H9 (cell line): ENCODE data around the gene TIMELESS. TPM values are rescaled to one million over a fixed set of nuclear protein-coding genes. Genes with fewer than 3 reads are reported as not detected.

ENCODE experiments used
- DNase-seq: peaks from one replicate; pipeline ENCODE4 v3.0.0-alpha.2; 2017
- H2AFZ ChIP-seq: one replicate; pipeline ENCODE4 v1.6.1; 2013; ENCODE audit warnings: mild to moderate bottlenecking, low read length, control low read depth, moderate library complexity
- H2AK5ac ChIP-seq: 2 replicates; pipeline ENCODE4 v1.6.1; 2013; ENCODE audit warnings: low read length, control low read depth, mixed read lengths; ENCODE audit not compliant: insufficient read length
- H2BK120ac ChIP-seq: one replicate; pipeline ENCODE4 v1.6.1; 2013; ENCODE audit warnings: low read depth, mild to moderate bottlenecking, low read length, control low read depth, inconsistent platforms; ENCODE audit not compliant: poor library complexity, severe bottlenecking
- H2BK12ac ChIP-seq: 2 replicates; pipeline ENCODE4 v1.6.1; 2013; ENCODE audit warnings: low read length, control low read depth, mixed read lengths, low read depth; ENCODE audit not compliant: insufficient read length
- H2BK15ac ChIP-seq: 2 replicates; pipeline ENCODE4 v1.6.1; 2013; ENCODE audit warnings: low read depth, low read length, control low read depth
- H2BK20ac ChIP-seq: one replicate; pipeline ENCODE4 v1.6.1; 2013; ENCODE audit warnings: low read depth, mild to moderate bottlenecking, low read length, control low read depth, inconsistent platforms; ENCODE audit not compliant: poor library complexity, severe bottlenecking
- H2BK5ac ChIP-seq: 2 replicates; pipeline ENCODE4 v1.6.1; 2013; ENCODE audit warnings: low read length, control low read depth, mixed read lengths; ENCODE audit not compliant: insufficient read length
- H3K14ac ChIP-seq: 2 replicates; pipeline ENCODE4 v1.6.1; 2013; ENCODE audit warnings: low read length, control low read depth; ENCODE audit not compliant: insufficient read depth
- H3K18ac ChIP-seq: 2 replicates; pipeline ENCODE4 v1.6.1; 2013; ENCODE audit warnings: low read depth, mild to moderate bottlenecking, mixed read lengths, low read length, control low read depth; ENCODE audit not compliant: insufficient read length
- H3K23ac ChIP-seq: 2 replicates; pipeline ENCODE4 v1.6.1; 2013; ENCODE audit warnings: low read length, control low read depth, mixed read lengths, low read depth; ENCODE audit not compliant: insufficient read length
- H3K23me2 ChIP-seq: 2 replicates; pipeline ENCODE4 v1.6.1; 2013; ENCODE audit warnings: low read depth, mild to moderate bottlenecking, mixed read lengths, low read length, control low read depth; ENCODE audit not compliant: insufficient read length, poor library complexity, severe bottlenecking
- H3K27ac ChIP-seq: 2 replicates; pipeline ENCODE4 v1.5.1; 2013; ENCODE audit warnings: low read length, control low read depth, mixed read lengths, low read depth; ENCODE audit not compliant: insufficient read length
- H3K27me3 ChIP-seq: 2 replicates; pipeline ENCODE4 v1.6.1; 2013; ENCODE audit warnings: low read length, control low read depth, inconsistent platforms; ENCODE audit not compliant: insufficient read depth
- H3K4ac ChIP-seq: 2 replicates; pipeline ENCODE4 v1.6.1; 2013; ENCODE audit warnings: low read depth, mild to moderate bottlenecking, control low read depth, inconsistent platforms, low read length, moderate library complexity
- H3K4me1 ChIP-seq: 2 replicates; pipeline ENCODE4 v1.6.1; 2013; ENCODE audit warnings: low read length, control low read depth, inconsistent platforms; ENCODE audit not compliant: insufficient read depth
- H3K4me2 ChIP-seq: 2 replicates; pipeline ENCODE4 v1.6.1; 2013; ENCODE audit warnings: low read length, control low read depth, mixed read lengths; ENCODE audit not compliant: insufficient read length, insufficient read depth
- H3K56ac ChIP-seq: 2 replicates; pipeline ENCODE4 v1.6.1; 2013; ENCODE audit warnings: low read depth, mild to moderate bottlenecking, mixed read lengths, low read length, control low read depth; ENCODE audit not compliant: insufficient read length
- H3K79me1 ChIP-seq: 2 replicates; pipeline ENCODE4 v1.6.1; 2013; ENCODE audit warnings: low read depth, mild to moderate bottlenecking, moderate library complexity, low read length, control low read depth, inconsistent platforms; ENCODE audit not compliant: insufficient read depth, poor library complexity, severe bottlenecking
- H3K79me2 ChIP-seq: 2 replicates; pipeline ENCODE4 v1.6.1; 2013; ENCODE audit warnings: low read length, control low read depth, inconsistent platforms; ENCODE audit not compliant: insufficient read depth
- H3K9ac ChIP-seq: 2 replicates; pipeline ENCODE4 v1.6.1; 2013; ENCODE audit warnings: low read length, control low read depth, mixed read lengths; ENCODE audit not compliant: insufficient read length; ENCODE audit errors: extremely low read depth
- H3K9me3 ChIP-seq: one replicate; pipeline ENCODE4 v1.6.1; 2013; ENCODE audit warnings: low read depth, low read length, inconsistent platforms; ENCODE audit not compliant: control insufficient read depth
- H3T11ph ChIP-seq: one replicate; pipeline ENCODE4 v1.6.1; 2013; ENCODE audit warnings: mild to moderate bottlenecking, low read length, control low read depth, inconsistent platforms
- H4K20me1 ChIP-seq: one replicate; pipeline ENCODE4 v1.6.1; 2013; ENCODE audit not compliant: control insufficient read depth, insufficient read length, insufficient read depth
- H4K5ac ChIP-seq: 2 replicates; pipeline ENCODE4 v1.6.1; 2013; ENCODE audit warnings: low read depth, mild to moderate bottlenecking, mixed read lengths, low read length, control low read depth; ENCODE audit not compliant: insufficient read length
- H4K8ac ChIP-seq: replicated peaks from 2 replicates; pipeline ENCODE4 v1.6.1; 2013; ENCODE audit warnings: low read length, control low read depth, mixed read lengths, low read depth; ENCODE audit not compliant: insufficient read length
- H4K91ac ChIP-seq: 2 replicates; pipeline ENCODE4 v1.6.1; 2013; ENCODE audit warnings: low read depth, mild to moderate bottlenecking, moderate library complexity, mixed read lengths, low read length, control low read depth; ENCODE audit not compliant: insufficient read length
- H3K27ac Mint-ChIP-seq, 3 experiments: 2 replicates in 2 of 3; 3 replicates in 1 of 3; pipeline ENCODE4 v1.8.0; 2020 to 2021; ENCODE audit warnings: mixed read lengths in 3 of 3, mild to moderate bottlenecking in 1 of 3, moderate library complexity in 1 of 3
- H3K27me3 Mint-ChIP-seq: 2 replicates; pipeline ENCODE4 v1.8.0; 2021; ENCODE audit warnings: low read depth, mild to moderate bottlenecking, moderate library complexity, mixed read lengths
- H3K36me3 Mint-ChIP-seq, 3 experiments: 2 replicates in 2 of 3; 3 replicates in 1 of 3; pipeline ENCODE4 v1.8.0; 2020 to 2021; ENCODE audit warnings: low read depth in 3 of 3, mixed read lengths in 3 of 3; ENCODE audit not compliant: insufficient read depth in 1 of 3
- H3K4me1 Mint-ChIP-seq, 2 experiments: 2 replicates each; pipeline ENCODE4 v1.8.0; 2020; ENCODE audit warnings: mixed read lengths in 2 of 2
- H3K4me3 Mint-ChIP-seq, 2 experiments: 2 replicates in 1 of 2; 3 replicates in 1 of 2; pipeline ENCODE4 v1.8.0; 2020 to 2021; ENCODE audit warnings: mild to moderate bottlenecking in 2 of 2, mixed read lengths in 2 of 2, moderate library complexity in 1 of 2
- H3K9me3 Mint-ChIP-seq, 2 experiments: 2 replicates in 1 of 2; 3 replicates in 1 of 2; pipeline ENCODE4 v1.8.0; 2020; ENCODE audit warnings: mild to moderate bottlenecking in 2 of 2, mixed read lengths in 2 of 2, moderate library complexity in 1 of 2
- CTCF ChIP-seq: fragments of 200-600 bp; sonication (generic); conservative IDR thresholded peaks from 3 replicates; pipeline ENCODE4 v1.8.0; 2021; ENCODE audit warnings: antibody characterized with exemption, mild to moderate bottlenecking
- WGBS: extraction: QIAGEN DNeasy Blood & Tissue Kit; methylation state at CpG from one replicate; pipeline ENCODE4 v1.1.7; 2013; ENCODE audit warnings: missing lambda C conversion rate, low lambda C conversion rate, mixed read lengths; ENCODE audit not compliant: insufficient read length; ENCODE audit errors: extremely low coverage; 5-methylcytosine and 5-hydroxymethylcytosine counted together
- total RNA-seq: library from RNA; stranded (reverse); gene quantifications from 2 replicates; pipeline ENCODE4 v1.2.1, GENCODE V29; 2021

Gene TIMELESS
- total RNA-seq, 1 experiment from 2014 or later, result 68.0 TPM

GRCh38 chr12:56469007-56469930 lies 20.0 kb upstream of the TIMELESS start:
- no CpG with 5 or more reads among the region's 19 CpGs for WGBS
- Mint-ChIP-seq H3K9me3 (no peaks in the 10 kb centered on the region), H3K4me3 (peak overlapping the region; percentile 94), H3K4me1 (peaks cover 8 to 12% of the 10 kb centered on the region in 2 experiments), H3K27me3 (no peaks in the 10 kb centered on the region), H3K27ac (peak overlapping the region; percentile 94 to 99 (median 98)), H3K36me3 (peaks cover 10 to 47% (median 28%) of the 10 kb centered on the region in 3 experiments; a peak in 6 of 7 replicates)
- H4K91ac ChIP-seq, result peak overlapping the region; percentile 44
- H3K23me2 ChIP-seq, result peaks cover 8% of the 10 kb centered on the region
- no peaks in the 10 kb centered on the region for H4K20me1 ChIP-seq
- H3K4ac ChIP-seq, result peak overlapping the region; percentile 59; the same call in 1 of the 2 replicates
- no peak overlapping the region for H4K8ac ChIP-seq
- no peak overlapping the region for H2BK5ac ChIP-seq
- H3K27ac ChIP-seq, result no peak overlapping the region
- no peak overlapping the region for H3K23ac ChIP-seq
- no peaks in the 10 kb centered on the region for H3K27me3 ChIP-seq
- H2BK15ac ChIP-seq, result no peak overlapping the region
- H2BK20ac ChIP-seq, result no peak overlapping the region
- no peaks in the 10 kb centered on the region for H3K79me1 ChIP-seq
- H2BK12ac ChIP-seq, result no peak overlapping the region
- no peak overlapping the region for H2BK120ac ChIP-seq
- H3K4me1 ChIP-seq, result no peaks in the 10 kb centered on the region; the same call in 1 of the 2 replicates
- no peak overlapping the region for H3T11ph ChIP-seq
- peaks cover 8% of the 10 kb centered on the region; the same call in 1 of the 2 replicates for H3K79me2 ChIP-seq
- no peak overlapping the region for H3K18ac ChIP-seq
- no peaks in the 10 kb centered on the region for H3K9me3 ChIP-seq
- H3K4me2 ChIP-seq, result peak overlapping the region; percentile 85
- H3K14ac ChIP-seq, result peak overlapping the region; percentile 94
- no peak overlapping the region for H4K5ac ChIP-seq
- no peak overlapping the region for H2AK5ac ChIP-seq
- no peak overlapping the region for H3K56ac ChIP-seq
- DNase-seq, result no peak
- H3K9ac ChIP-seq, result peak overlapping the region; percentile 96
- no peak for TF ChIP-seq CTCF
- H2AFZ ChIP-seq, result no peak overlapping the region
